NT2/D1 (cell line): Measurements from ENCODE around the gene MAST4.

Experiments used
- SUZ12 ChIP-seq: IDR thresholded peaks from 2 replicates; pipeline ENCODE4 v1.6.1; 2011; ENCODE audit not compliant: insufficient read length, insufficient read depth; ENCODE audit errors: extremely low read depth
- YY1 ChIP-seq: IDR thresholded peaks from 2 replicates; pipeline ENCODE4 v1.6.1; 2011; ENCODE audit not compliant: insufficient read length, insufficient read depth
- ZNF274 ChIP-seq: IDR thresholded peaks from 2 replicates; pipeline ENCODE4 v1.6.1; 2011; ENCODE audit warnings: mild to moderate bottlenecking, low read depth, low read length

DNA sequence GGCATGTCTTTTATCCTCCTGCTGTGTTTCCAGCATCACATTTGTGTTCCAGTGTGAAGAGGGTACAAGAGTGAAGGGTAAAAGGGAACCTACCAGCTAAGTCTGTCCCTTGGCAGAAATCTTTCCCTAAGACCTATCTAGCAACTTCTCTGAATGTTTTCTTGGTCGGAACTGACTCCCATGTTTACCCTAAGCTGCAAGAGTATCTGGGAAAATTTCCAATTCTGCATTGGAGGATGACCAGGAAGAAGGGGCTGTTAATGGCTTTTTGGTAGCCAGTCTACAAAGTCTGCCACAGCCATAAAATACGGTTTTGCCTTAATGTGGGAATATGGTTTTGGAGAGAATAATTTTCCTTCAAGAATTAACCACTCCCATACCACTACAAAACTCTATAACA lies 75.1 kb downstream of the MAST4 start:
- TF ChIP-seq ZNF274 = no peak
- no peak for TF ChIP-seq YY1
- TF ChIP-seq SUZ12 = no peak
